Nephron (organoid): Measurements from ENCODE around the gene ACAP3.

Source experiments
- H3K27ac Mint-ChIP-seq, 3 experiments: 2 replicates each; pipeline ENCODE4 v1.8.0; 2020; ENCODE audit warnings: mixed read lengths in 3 of 3, mild to moderate bottlenecking in 2 of 3, moderate library complexity in 1 of 3
- H3K27me3 Mint-ChIP-seq: 2 replicates; pipeline ENCODE4 v1.8.0; 2021; ENCODE audit warnings: low read depth, mild to moderate bottlenecking, moderate library complexity, mixed read lengths
- H3K36me3 Mint-ChIP-seq: 2 replicates; pipeline ENCODE4 v1.8.0; 2020; ENCODE audit warnings: low read depth, mixed read lengths
- H3K4me1 Mint-ChIP-seq: 2 replicates; pipeline ENCODE4 v1.8.0; 2020; ENCODE audit warnings: mixed read lengths
- H3K4me3 Mint-ChIP-seq, 3 experiments: 2 replicates each; pipeline ENCODE4 v1.8.0; 2020; ENCODE audit warnings: mild to moderate bottlenecking in 3 of 3, mixed read lengths in 3 of 3, moderate library complexity in 2 of 3
- H3K9me3 Mint-ChIP-seq: 2 replicates; pipeline ENCODE4 v1.8.0; 2020; ENCODE audit warnings: mixed read lengths
- CTCF ChIP-seq, 3 experiments: fragments of 200-600 bp; sonication (generic); IDR thresholded peaks; one replicate each; pipeline ENCODE4 v1.5.0; 2021; ENCODE audit warnings: antibody characterized with exemption in 3 of 3; ENCODE audit not compliant: unreplicated experiment in 3 of 3

ACAP3 gene

GRCh38 chr1:1333551-1334241 lies 26.0 kb upstream of the ACAP3 start:
- Mint-ChIP-seq H3K4me1 (peaks cover 5% of the 10 kb centered on the region), H3K4me3 (no peak overlapping the region), H3K27ac (no peak overlapping the region), H3K9me3 (no peaks in the 10 kb centered on the region), H3K27me3 (no peaks in the 10 kb centered on the region), H3K36me3 (peaks cover 4% of the 10 kb centered on the region)
- TF ChIP-seq CTCF (IDR thresholded peaks at IDR 0.05; ENCODE audit: unreplicated experiment in 3 of 3), result no peak

GRCh38 chr1:1332774-1333480 lies 25.2 kb upstream of the ACAP3 start:
- Mint-ChIP-seq H3K27me3 (no peaks in the 10 kb centered on the region), H3K9me3 (no peaks in the 10 kb centered on the region), H3K27ac (no peak overlapping the region), H3K36me3 (peaks cover 4% of the 10 kb centered on the region), H3K4me1 (peaks cover 5% of the 10 kb centered on the region), H3K4me3 (no peak overlapping the region)
- no peak for TF ChIP-seq CTCF (IDR thresholded peaks at IDR 0.05; ENCODE audit: unreplicated experiment in 3 of 3)

- H3K4me3 Mint-ChIP-seq, result no peak overlapping the region
- TF ChIP-seq CTCF (IDR thresholded peaks at IDR 0.05; ENCODE audit: unreplicated experiment in 3 of 3), result no peak
- no peaks in the 10 kb centered on the region for H3K27me3 Mint-ChIP-seq
- H3K36me3 Mint-ChIP-seq, result peaks cover 4% of the 10 kb centered on the region
- H3K9me3 Mint-ChIP-seq, result no peaks in the 10 kb centered on the region
- H3K4me1 Mint-ChIP-seq, result peaks cover 5% of the 10 kb centered on the region
- H3K27ac Mint-ChIP-seq, result no peak overlapping the region
Measured at GRCh38 chr1:1332031-1332755, 24.5 kb upstream of the ACAP3 start.

- Mint-ChIP-seq H3K36me3 (peaks cover 4% of the 10 kb centered on the region), H3K9me3 (no peaks in the 10 kb centered on the region), H3K4me1 (peaks cover 5% of the 10 kb centered on the region), H3K4me3 (peak within 1 kb of the TSS in 2 of 3 experiments; percentile 23 to 76), H3K27ac (no peak within 1 kb of the TSS), H3K27me3 (no peaks in the 10 kb centered on the region)
- TF ChIP-seq CTCF (IDR thresholded peaks at IDR 0.05; ENCODE audit: unreplicated experiment in 3 of 3), result no peak
Measured at GRCh38 chr1:1331068-1331965, 23.6 kb upstream of the ACAP3 start, which contains the start of gene TAS1R3. Gene TAS1R3, plus strand, starts transcription at chr1:1331280. Its CDS starts 66 bp downstream, at chr1:1331346.

- Mint-ChIP-seq H3K9me3 (no peaks in the 10 kb centered on the region), H3K36me3 (peaks cover 4% of the 10 kb centered on the region)
Measured at GRCh38 chr1:1330366-1331067, 22.8 kb upstream of the ACAP3 start.

More at GRCh38 chr1:1330366-1331067, 22.8 kb upstream of the ACAP3 start:
- Mint-ChIP-seq H3K27me3 (no peaks in the 10 kb centered on the region), H3K4me1 (peaks cover 5% of the 10 kb centered on the region), H3K4me3 (peak overlapping the region in 1 of 3 experiments; percentile 23), H3K27ac (no peak overlapping the region)
- TF ChIP-seq CTCF (IDR thresholded peaks at IDR 0.05; ENCODE audit: unreplicated experiment in 3 of 3), result no peak
